Activated CD4-positive, alpha-beta T cell treated with anti-CD3 and anti-CD28 coated beads, Interleukin-2, amount 50 U/mL, for 4 hours (primary cell): ENCODE results near the gene TMEM217.

ENCODE experiments used
- DNase-seq, 2 experiments: peaks; one replicate each; pipeline ENCODE4 v3.0.0-alpha.2; 2020

Gene TMEM217

GRCh38 chr6:37279366-37280134, 21.6 kb upstream of the TMEM217 start:
- no peak for DNase-seq

- no peak for DNase-seq
These were observed 19.1 kb upstream of the TMEM217 start for GRCh38 chr6:37277001-37277409.

- DNase-seq, result no peak
These were observed 17.4 kb upstream of the TMEM217 start for GRCh38 chr6:37275350-37275749.

GRCh38 chr6:37273690-37274089, 15.7 kb upstream of the TMEM217 start:
- DNase-seq, result no peak

- no peak for DNase-seq
These were observed 15.1 kb upstream of the TMEM217 start for GRCh38 chr6:37272834-37273566.

GRCh38 chr6:37269105-37269504, 11.2 kb upstream of the TMEM217 start:
- no peak for DNase-seq

- no peak for DNase-seq
These were observed 7.9 kb upstream of the TMEM217 start for GRCh38 chr6:37265860-37266259.

- no peak for DNase-seq
These were observed 7.1 kb upstream of the TMEM217 start for GRCh38 chr6:37265001-37265400.

GRCh38 chr6:37262446-37263026, 4.6 kb upstream of the TMEM217 start:
- no peak for DNase-seq

GRCh38 chr6:37261198-37261597, 3.3 kb upstream of the TMEM217 start:
- DNase-seq, result no peak

- DNase-seq, result no peak
These were observed 2.5 kb upstream of the TMEM217 start for GRCh38 chr6:37260444-37260843.

GRCh38 chr6:37260040-37260439, 2.1 kb upstream of the TMEM217 start:
- DNase-seq, result no peak

GRCh38 chr6:37259191-37259590, 1.2 kb upstream of the TMEM217 start:
- DNase-seq, result no peak

GRCh38 chr6:37258405-37259105, 611 bp upstream of the TMEM217 start:
- no peak for DNase-seq

- no peak for DNase-seq
These were observed 667 bp downstream of the TMEM217 start for GRCh38 chr6:37257320-37257633.

- DNase-seq, result no peak
These were observed 1.1 kb downstream of the TMEM217 start for GRCh38 chr6:37256692-37257319.

- no peak for DNase-seq
These were observed 3.1 kb downstream of the TMEM217 start for GRCh38 chr6:37254881-37255280.

GRCh38 chr6:37253486-37254007, 4.4 kb downstream of the TMEM217 start:
- DNase-seq, result no peak

GRCh38 chr6:37251211-37251780, 6.6 kb downstream of the TMEM217 start:
- DNase-seq, result no peak

- no peak for DNase-seq
These were observed 13.3 kb downstream of the TMEM217 start for GRCh38 chr6:37244430-37245310.

GRCh38 chr6:37243816-37244370, 14.1 kb downstream of the TMEM217 start:
- no peak for DNase-seq
